ENCODE measurements around the gene SPATS2L. TPM values are rescaled to one million over a fixed set of nuclear protein-coding genes. Genes with fewer than 3 reads are reported as not detected.

Gene SPATS2L
- total and polyA plus RNA-seq, 2 of the 13 experiments (the other 11 are each of a cell fraction or from before 2014, with no cell fraction given): 154 to 212 TPM

GRCh38 chr2:200302940-200303727 lies 3.4 kb upstream of the SPATS2L start (continued):
- peak; percentile 68 for TF ChIP-seq KAT8 (CRISPR knock-in tag; IDR thresholded peaks at IDR 0.05)
- TF ChIP-seq ZNF747 (CRISPR knock-in tag; IDR thresholded peaks at IDR 0.05; ENCODE audit: borderline replicate concordance): peak; percentile 55; the same call in 1 of the 2 replicates
- peak; percentile 70 for TF ChIP-seq ZNF644 (CRISPR knock-in tag; IDR thresholded peaks at IDR 0.05; ENCODE audit: low read depth)
- TF ChIP-seq ZGPAT (CRISPR knock-in tag; IDR thresholded peaks at IDR 0.05): peak; percentile 91; the same call in 1 of the 2 replicates
- TF ChIP-seq MEIS1 (CRISPR knock-in tag; IDR thresholded peaks at IDR 0.05; ENCODE audit: borderline replicate concordance): no peak
- TF ChIP-seq MIXL1 (CRISPR knock-in tag; IDR thresholded peaks at IDR 0.05): no peak; the same call in 1 of the 2 replicates
- TF ChIP-seq KLF12 (CRISPR knock-in tag; IDR thresholded peaks at IDR 0.05; ENCODE audit: borderline replicate concordance): no peak
- TF ChIP-seq ZFY (CRISPR knock-in tag; IDR thresholded peaks at IDR 0.05): no peak
- no peak for TF ChIP-seq XRCC5 (optimal IDR thresholded peaks at IDR 0.05; ENCODE audit: low read length)
- peak; percentile 86 for TF ChIP-seq ATF2 (CRISPR knock-in tag; IDR thresholded peaks at IDR 0.05)
- no peak for TF ChIP-seq ZNF275 (CRISPR knock-in tag; IDR thresholded peaks at IDR 0.05; ENCODE audit: borderline replicate concordance)
- TF ChIP-seq TBL1XR1 (IDR thresholded peaks at IDR 0.05; ENCODE audit: borderline replicate concordance, low read length, partially characterized antibody): no peak
- no peak for TF ChIP-seq ZNF720 (CRISPR knock-in tag; IDR thresholded peaks at IDR 0.05)
- peak; percentile 98 for TF ChIP-seq ETV5 (CRISPR knock-in tag; IDR thresholded peaks at IDR 0.05; ENCODE audit: borderline replicate concordance)
- TF ChIP-seq SMAD9 (CRISPR knock-in tag; IDR thresholded peaks at IDR 0.05): no peak
- no peak for TF ChIP-seq ZNF512 (CRISPR knock-in tag; IDR thresholded peaks at IDR 0.05)
- no peak for TF ChIP-seq HCFC1 (IDR thresholded peaks at IDR 0.05; ENCODE audit: low read depth, low read length)
- TF ChIP-seq ISL2 (CRISPR knock-in tag; IDR thresholded peaks at IDR 0.05): peak; percentile 93
- TF ChIP-seq ZNF282 (IDR thresholded peaks at IDR 0.05; ENCODE audit: partially characterized antibody): no peak
- TF ChIP-seq SOX13 (IDR thresholded peaks at IDR 0.05): peak; percentile 83
- TF ChIP-seq SOX13 (CRISPR knock-in tag; conservative IDR thresholded peaks at IDR 0.05 in 1 of 2, IDR thresholded peaks at IDR 0.05 in 1 of 2): peak in 1 of 2 experiments; percentile 97; a peak in 2 of 4 replicates
- no peak for TF ChIP-seq SNRNP70 (IDR thresholded peaks at IDR 0.05; ENCODE audit: low read depth, low read length)
- TF ChIP-seq CREB3 (CRISPR knock-in tag; IDR thresholded peaks at IDR 0.05): no peak
- no peak for TF ChIP-seq CHCHD3 (CRISPR knock-in tag; IDR thresholded peaks at IDR 0.05)
- TF ChIP-seq SUZ12 (IDR thresholded peaks at IDR 0.05; ENCODE audit: low read depth, low read length): no peak
